HG03175 (cell line): Measurements from ENCODE around the gene ACTMAP.

ENCODE experiments used
- ATAC-seq: cut with Tn5 transposase; IDR thresholded peaks from one replicate; pipeline ENCODE4 v1.9.1; 2021; ENCODE audit warnings: mild to moderate bottlenecking, moderate library complexity; ENCODE audit not compliant: unreplicated experiment

ACTMAP gene

GRCh38 chr19:40701758-40702157, 48.5 kb downstream of the ACTMAP start:
- no peak for ATAC-seq

GRCh38 chr19:40700083-40700482, 50.2 kb downstream of the ACTMAP start:
- ATAC-seq = no peak

GRCh38 chr19:40697007-40697406, 53.3 kb downstream of the ACTMAP start:
- no peak for ATAC-seq

- ATAC-seq = no peak
These were observed 54.4 kb downstream of the ACTMAP start for GRCh38 chr19:40695881-40696280.

GRCh38 chr19:40693896-40694295, 56.4 kb downstream of the ACTMAP start:
- ATAC-seq = no peak

GRCh38 chr19:40693150-40693788, 57.0 kb downstream of the ACTMAP start:
- no peak for ATAC-seq

- no peak for ATAC-seq
These were observed 58.1 kb downstream of the ACTMAP start for GRCh38 chr19:40692212-40692551.

GRCh38 chr19:40691421-40692211, 58.7 kb downstream of the ACTMAP start:
- no peak for ATAC-seq
